Measurements from ENCODE around the gene SEMA5A.

SEMA5A gene

GRCh38 chr5:9523090-9523823 is 22.6 kb downstream of the SEMA5A start:
- in situ Hi-C loops (cut with MboI; ENCODE audit: low sequenced_read_pairs), result no loop called here

- in situ Hi-C loops (cut with MboI; ENCODE audit: low sequenced_read_pairs), result no loop called here
Observed at GRCh38 chr5:9519537-9519936, 26.3 kb downstream of the SEMA5A start.

- in situ Hi-C loops (cut with MboI; ENCODE audit: low sequenced_read_pairs), result no loop called here
Observed at GRCh38 chr5:9516591-9516990, 29.3 kb downstream of the SEMA5A start.

- in situ Hi-C loops (cut with MboI; ENCODE audit: low sequenced_read_pairs), result no loop called here
Observed at GRCh38 chr5:9515436-9515835, 30.4 kb downstream of the SEMA5A start.

- in situ Hi-C loops (cut with MboI; ENCODE audit: low sequenced_read_pairs), result no loop called here
Observed at GRCh38 chr5:9514968-9515367, 30.9 kb downstream of the SEMA5A start.

- in situ Hi-C loops (cut with MboI; ENCODE audit: low sequenced_read_pairs), result no loop called here
Observed at GRCh38 chr5:9513827-9514226, 32.0 kb downstream of the SEMA5A start.

GRCh38 chr5:9512457-9512856 is 33.4 kb downstream of the SEMA5A start:
- in situ Hi-C loops (cut with MboI; ENCODE audit: low sequenced_read_pairs), result no loop called here

GRCh38 chr5:9507974-9508373 is 37.9 kb downstream of the SEMA5A start:
- in situ Hi-C loops (cut with MboI; ENCODE audit: low sequenced_read_pairs), result no loop called here

GRCh38 chr5:9505225-9505624 is 40.6 kb downstream of the SEMA5A start:
- in situ Hi-C loops (cut with MboI; ENCODE audit: low sequenced_read_pairs), result no loop called here

- in situ Hi-C loops (cut with MboI; ENCODE audit: low sequenced_read_pairs), result no loop called here
Observed at GRCh38 chr5:9502864-9503263, 43.0 kb downstream of the SEMA5A start.

- in situ Hi-C loops (cut with MboI; ENCODE audit: low sequenced_read_pairs), result no loop called here
Observed at GRCh38 chr5:9502050-9502834, 43.6 kb downstream of the SEMA5A start.

- in situ Hi-C loops (cut with MboI; ENCODE audit: low sequenced_read_pairs), result no loop called here
Observed at GRCh38 chr5:9500625-9501024, 45.2 kb downstream of the SEMA5A start.

- in situ Hi-C loops (cut with MboI; ENCODE audit: low sequenced_read_pairs), result no loop called here
Observed at GRCh38 chr5:9500193-9500592, 45.7 kb downstream of the SEMA5A start.

GRCh38 chr5:9499498-9499876 is 46.4 kb downstream of the SEMA5A start:
- in situ Hi-C loops (cut with MboI; ENCODE audit: low sequenced_read_pairs), result no loop called here

- in situ Hi-C loops (cut with MboI; ENCODE audit: low sequenced_read_pairs), result no loop called here
Observed at GRCh38 chr5:9498541-9499497, 47.1 kb downstream of the SEMA5A start.

GRCh38 chr5:9497347-9497746 is 48.5 kb downstream of the SEMA5A start:
- in situ Hi-C loops (cut with MboI; ENCODE audit: low sequenced_read_pairs), result no loop called here

- in situ Hi-C loops (cut with MboI; ENCODE audit: low sequenced_read_pairs), result no loop called here
Observed at GRCh38 chr5:9496801-9497200, 49.1 kb downstream of the SEMA5A start.

- in situ Hi-C loops (cut with MboI; ENCODE audit: low sequenced_read_pairs), result no loop called here
Observed at GRCh38 chr5:9495121-9495520, 50.8 kb downstream of the SEMA5A start.

GRCh38 chr5:9494301-9494700 is 51.6 kb downstream of the SEMA5A start:
- in situ Hi-C loops (cut with MboI; ENCODE audit: low sequenced_read_pairs), result no loop called here

GRCh38 chr5:9490494-9491097 is 55.3 kb downstream of the SEMA5A start:
- in situ Hi-C loops (cut with MboI; ENCODE audit: low sequenced_read_pairs), result no loop called here

GRCh38 chr5:9483779-9484178 is 62.1 kb downstream of the SEMA5A start:
- in situ Hi-C loops (cut with MboI; ENCODE audit: low sequenced_read_pairs), result no loop called here

Measured in HL-60/S4 treated with phorbol 12-myristate 13-acetate at 8.2 ng/mL for 4 days and 3 days (cell line).